ENCODE measurements around the gene CCDC188.

Gene CCDC188

DNA sequence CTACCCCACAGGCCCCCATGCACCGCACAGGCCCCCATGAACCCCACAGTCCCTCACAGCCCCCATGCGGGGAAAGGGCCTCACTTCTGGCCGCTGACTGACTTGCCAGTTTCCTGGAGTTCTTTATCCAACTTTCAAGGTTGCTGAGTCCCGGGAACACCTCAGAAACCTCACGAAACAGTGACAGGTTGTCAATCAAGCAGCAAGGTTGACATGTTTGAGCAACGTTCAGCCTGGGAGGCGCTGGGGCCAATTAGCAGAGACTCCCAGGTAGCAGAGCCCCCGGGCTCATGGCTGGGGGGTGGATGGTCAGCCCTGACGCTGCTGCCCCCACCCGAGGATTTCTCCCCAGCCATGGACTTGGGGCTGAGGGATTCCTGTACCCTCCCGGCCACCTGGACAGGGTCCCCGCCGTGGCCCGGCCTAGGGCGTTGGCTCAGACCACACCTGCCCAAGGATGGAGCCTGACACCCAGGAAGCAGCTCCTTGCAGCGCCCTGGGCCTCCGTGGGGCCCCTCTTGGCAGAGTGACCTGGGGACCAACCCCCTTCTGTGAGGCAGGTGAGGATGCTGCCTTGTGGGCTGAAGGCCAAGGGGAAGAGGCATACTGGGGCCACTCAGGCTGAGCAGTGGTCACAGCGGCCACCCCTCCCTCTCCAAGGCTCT, 33.8 kb upstream of the CCDC188 start:
- DNase-seq = no peak

- DNase-seq = no peak
Measured at GRCh38 chr22:20183823-20184222, 33.0 kb upstream of the CCDC188 start.

GRCh38 chr22:20183101-20183500, 32.2 kb upstream of the CCDC188 start:
- no peak for DNase-seq

DNA sequence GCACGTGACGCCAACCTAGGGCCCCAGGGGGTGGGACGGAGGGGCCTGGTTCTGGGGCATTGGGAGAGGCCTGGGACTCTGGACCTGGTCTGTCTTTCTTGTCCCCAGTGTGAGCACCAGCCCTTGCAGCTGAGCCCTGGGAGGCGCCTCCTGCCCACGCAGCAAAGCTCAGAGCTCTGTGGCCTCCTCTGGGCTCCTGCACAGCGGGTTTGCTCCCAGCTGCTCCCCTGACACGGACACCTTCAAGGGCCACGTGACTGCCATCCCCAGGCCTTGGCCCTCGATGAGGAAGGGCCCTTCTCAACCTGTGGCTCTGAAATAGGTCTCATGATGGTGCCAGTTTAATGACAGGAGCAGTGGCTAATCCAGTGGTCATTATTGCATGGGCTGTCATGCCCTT, 31.5 kb upstream of the CCDC188 start:
- DNase-seq = no peak

DNA sequence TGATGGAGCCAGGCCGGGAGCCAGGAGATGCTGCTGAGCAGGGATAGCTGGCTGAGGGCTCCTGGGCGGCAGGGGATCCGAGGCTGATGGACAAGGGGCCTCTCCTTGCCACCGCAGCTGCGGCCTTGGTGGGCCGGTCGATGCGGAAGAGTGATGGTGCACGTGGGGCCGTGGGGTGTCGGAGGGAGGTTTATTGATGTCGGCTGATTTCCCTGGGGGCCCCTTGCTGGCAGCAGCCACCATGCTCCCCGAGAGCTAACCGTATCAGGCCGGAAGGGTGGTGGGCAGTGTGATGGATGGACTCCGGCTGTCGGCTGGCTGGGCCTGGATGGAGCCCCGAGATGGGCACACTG, 31.0 kb upstream of the CCDC188 start:
- DNase-seq = no peak

DNA sequence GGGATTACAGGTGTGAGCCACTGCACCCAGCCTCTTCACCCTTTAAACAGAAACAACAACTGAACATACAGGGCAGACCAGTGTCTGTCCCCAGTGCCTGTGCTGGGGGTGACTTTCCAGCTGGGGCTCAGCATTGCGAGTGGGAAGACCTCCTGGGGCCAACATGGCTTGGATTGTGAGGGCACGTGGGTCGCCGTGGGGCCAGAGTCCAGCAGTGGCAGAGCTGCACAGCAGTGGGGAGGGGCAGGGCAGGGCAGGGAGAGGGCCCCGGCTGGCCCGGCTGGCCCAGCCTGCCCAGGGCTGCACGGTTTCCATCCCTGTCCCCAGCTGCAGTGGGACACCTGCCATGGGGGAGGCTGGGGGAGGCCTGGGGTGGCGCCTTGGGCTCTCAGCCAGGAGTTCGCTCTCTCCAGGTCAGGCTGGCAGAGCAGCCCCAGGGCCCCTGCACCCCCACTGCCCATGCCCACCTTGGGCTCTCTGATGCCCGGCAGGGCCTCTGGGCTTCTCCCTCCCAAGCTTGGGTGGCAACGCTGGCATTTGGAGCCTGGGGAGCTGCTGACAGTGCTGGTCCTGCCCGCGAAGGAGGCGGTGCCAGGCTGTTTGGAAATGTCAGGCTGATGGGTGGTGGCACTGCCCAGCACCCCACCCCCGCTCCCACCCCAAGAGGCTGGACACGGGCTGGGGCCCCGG, 30.5 kb upstream of the CCDC188 start:
- no peak for DNase-seq

DNA sequence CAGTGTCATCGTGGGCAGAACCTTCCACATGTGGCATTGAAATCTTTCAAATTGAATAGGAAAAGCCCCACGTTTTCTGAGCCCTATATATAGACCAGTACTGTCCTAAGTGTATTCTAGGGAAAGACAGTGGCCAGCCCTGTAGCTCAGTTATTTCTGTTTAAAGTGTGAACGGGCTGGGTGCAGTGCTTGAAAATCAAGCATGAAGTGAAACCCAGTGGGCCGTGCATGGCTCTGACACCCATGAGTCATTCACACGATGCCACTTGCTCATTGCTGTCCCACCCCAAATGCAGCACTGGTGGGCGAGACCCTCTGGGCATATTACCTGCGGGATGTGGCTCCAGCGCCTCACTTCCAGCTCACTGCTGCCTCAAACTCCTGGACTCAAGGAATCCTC, 29.8 kb upstream of the CCDC188 start:
- DNase-seq = no peak

- no peak for DNase-seq
Measured at GRCh38 chr22:20180245-20180630, 29.4 kb upstream of the CCDC188 start.

GRCh38 chr22:20179455-20180244, 28.8 kb upstream of the CCDC188 start:
- DNase-seq = no peak

DNA sequence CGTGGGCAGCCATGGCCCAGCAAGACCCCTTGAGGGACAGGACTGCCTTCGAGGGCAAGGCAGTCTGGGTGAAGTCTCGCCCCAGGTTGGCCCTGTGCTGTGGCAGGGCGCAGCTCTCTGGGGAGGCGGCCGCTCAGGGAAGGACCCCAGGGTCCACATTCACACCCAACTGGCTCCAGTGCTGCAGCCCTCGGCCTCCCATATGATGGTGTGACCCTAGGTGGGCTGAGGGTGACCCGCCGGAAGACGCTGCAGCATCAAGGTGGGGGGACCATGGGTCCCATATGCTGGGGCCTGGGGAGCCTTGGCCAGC, 28.0 kb upstream of the CCDC188 start:
- DNase-seq = no peak

DNA sequence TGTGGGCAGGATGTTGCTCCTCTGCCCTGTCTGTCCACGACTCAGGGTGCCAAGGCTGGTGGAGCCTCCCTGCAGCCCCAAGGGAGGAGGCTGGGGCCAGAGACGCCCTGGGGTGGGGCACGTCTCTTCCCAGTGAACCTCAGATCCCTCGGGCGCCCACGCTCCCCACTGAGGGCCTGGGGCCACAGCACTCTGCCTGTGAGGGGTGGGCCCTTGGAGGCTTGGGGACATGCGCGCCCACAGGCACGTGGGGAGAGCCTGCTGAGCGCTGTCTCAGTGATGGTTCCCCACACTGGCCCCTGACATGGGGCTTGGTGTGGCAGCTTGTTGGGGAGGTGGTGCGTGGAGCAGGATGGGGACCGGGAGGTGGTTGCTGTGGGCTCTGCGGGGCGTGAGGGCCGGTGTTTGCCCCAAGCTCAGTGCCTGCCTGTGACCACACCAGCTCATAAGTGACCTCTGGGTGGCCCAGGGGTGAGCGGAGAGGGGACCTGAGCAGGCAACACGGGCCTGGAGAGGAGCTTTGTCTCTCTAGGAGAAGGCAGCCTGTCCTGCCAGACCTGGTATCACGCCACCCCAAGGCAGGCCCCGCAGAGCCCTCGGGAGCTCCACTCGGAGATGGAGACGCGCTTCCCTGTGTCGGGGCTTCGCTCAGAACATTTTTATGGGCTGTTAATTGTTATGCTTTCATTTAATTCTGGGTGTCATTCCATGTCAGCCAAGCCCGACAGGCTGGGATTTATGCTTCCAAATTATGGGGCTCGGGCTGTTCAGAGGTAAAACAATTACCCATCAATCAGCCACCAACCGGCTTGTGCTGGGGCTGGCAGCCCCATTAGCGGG, 27.4 kb upstream of the CCDC188 start:
- DNase-seq = peak in 1 of 3 experiments; percentile 50

- no peak for DNase-seq
Measured at GRCh38 chr22:20177217-20177911, 26.5 kb upstream of the CCDC188 start.

GRCh38 chr22:20176421-20177085, 25.7 kb upstream of the CCDC188 start:
- DNase-seq = no peak

- DNase-seq = peak in 1 of 3 experiments; percentile 9
Measured at GRCh38 chr22:20175597-20175900, 24.7 kb upstream of the CCDC188 start.

DNA sequence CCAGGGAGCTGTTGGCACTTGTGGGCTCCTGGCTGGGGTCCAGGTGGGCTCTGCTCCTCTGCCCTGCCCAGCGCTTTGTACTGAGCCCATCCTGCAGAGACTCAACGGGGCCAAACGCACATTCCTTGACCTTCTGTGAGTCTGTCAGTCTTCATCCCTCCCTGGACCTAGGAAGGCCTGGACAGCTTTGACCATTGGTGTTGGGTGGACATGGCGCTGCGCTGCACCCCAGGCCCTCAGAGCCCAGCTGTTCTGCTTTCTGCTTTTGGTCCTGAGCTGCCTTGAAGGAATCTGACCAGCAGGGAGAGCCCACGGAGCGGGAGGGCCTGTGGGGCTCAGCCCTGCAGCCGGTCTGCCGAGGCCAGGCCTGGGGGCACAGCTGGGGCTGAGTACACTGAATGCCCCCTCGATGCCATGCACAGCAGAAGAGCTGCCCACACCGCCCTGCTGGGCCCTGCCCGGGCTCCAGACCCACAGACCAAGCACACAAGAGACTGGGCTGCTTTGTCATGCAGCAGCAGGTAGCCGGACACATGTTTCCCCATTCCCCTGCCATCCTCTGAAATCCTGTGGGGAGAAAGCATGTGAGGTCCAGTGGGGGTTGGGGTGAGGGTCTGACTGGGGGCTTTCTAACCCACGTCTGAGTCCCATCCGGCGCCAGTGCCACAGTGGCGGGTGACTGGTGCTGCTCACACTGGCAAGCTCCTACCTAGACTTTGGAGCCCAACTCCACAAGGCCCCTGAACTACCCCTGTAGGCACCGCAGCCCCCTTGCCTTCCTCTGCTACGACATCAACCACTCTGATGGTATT, 24.1 kb upstream of the CCDC188 start:
- peak in 1 of 3 experiments; percentile 1 for DNase-seq

- no peak for DNase-seq
Measured at GRCh38 chr22:20173772-20174171, 22.9 kb upstream of the CCDC188 start.

DNA sequence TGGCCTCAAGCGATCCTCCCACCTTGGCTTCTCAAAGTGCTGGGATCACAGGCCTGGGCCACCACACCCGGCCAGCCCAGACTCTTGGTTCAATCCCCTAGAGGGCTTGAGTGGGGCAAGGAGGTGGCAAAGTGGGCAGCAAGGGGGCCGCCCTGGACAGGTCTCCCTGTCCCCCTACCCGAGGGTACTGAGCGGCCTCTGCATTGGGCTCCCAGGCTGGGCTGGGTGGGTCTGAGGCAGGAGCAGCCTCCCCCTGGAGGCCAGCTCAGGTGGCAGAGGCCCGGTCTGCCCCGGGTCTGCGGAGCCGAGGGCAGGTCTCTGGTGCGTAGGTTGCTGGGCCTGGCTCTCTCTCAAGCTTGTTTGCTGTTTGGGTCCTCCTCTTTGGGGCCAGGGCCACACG, 22.4 kb upstream of the CCDC188 start:
- DNase-seq = no peak

GRCh38 chr22:20172141-20172613, 21.3 kb upstream of the CCDC188 start:
- DNase-seq = no peak

DNA sequence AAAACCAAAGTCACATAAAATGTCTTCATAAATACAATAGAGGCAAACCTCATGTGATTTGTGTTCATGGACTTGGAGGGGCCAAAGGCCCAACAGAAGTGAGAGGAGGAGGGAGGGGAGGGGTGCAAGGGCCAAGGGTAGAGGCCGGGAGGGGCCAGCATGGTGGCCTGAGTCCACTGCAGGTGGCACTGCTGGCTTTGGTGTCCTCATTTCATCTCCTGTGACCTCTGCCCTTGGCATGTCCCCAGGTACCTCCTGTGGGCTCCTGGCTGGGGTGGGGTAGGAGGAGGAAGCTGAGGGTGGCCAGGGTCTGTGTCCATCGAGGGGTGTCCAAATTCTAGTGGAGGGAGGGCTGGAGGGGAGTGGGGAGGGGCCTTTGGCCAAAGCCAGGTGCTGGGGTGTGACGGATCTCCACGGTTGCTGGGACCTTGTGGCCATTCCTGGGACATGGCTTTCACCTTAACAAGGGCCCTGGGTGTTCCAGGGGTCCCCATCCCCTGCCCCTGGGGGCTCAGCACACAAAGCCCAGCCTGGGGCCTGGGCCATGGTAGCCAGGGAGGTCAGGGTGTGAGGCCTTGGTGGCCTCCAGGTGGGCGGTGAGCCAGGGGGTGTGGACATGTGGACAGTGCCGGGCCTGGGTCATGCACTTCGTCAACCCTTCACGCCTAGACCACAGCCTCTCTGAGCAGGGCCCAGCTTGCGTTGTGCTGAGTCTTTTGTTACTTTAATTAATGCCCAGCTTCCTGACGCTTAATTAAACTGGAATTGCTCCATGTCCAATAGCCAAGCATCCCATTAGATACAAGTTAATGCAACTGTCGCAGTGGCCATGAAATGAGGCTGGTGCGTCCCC, 20.7 kb upstream of the CCDC188 start:
- no peak for DNase-seq

DNA sequence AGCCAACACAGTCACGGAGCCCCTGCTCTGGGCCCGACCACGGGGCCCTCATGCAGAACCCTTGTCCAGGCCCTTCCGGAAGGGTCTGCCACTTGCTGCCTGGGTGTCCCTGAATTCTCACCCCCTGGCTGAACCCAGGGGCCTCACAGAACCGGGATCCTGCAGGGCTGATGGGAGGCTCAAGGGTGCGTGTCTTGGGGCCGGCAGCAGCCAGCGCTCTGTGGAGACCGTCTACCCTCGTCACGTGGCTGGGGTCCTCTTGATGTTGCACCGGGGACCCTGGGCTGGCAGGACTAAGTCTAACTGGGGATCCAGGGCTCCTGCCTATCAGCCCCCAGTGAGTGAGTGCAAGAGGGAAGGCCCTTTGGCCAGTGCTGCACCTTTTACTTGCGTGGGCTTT, 19.3 kb upstream of the CCDC188 start:
- no peak for DNase-seq
